Activated CD8-positive, alpha-beta memory T cell treated with anti-CD3 and anti-CD28 coated beads for 24 hours (primary cell): Measurements from ENCODE around the gene CARM1.
A peak's percentile ranks its signal among the peaks of the same experiment; 100 is the strongest.
"Not testable (repeated sequence)": the region's sequence is repeated elsewhere in the genome, so short reads cannot be mapped to it uniquely, and the experiment has no call there.

Experiments used
- DNase-seq: peaks from one replicate; pipeline ENCODE4 v3.0.0-alpha.2; 2020

CARM1 gene

GRCh38 chr19:10870955-10871603 lies at the start of gene CARM1:
CARM1 (plus strand) TSS chr19:10871553; CDS start chr19:10871703, 150 bp downstream.
- DNase-seq = peak; percentile 99

DNA sequence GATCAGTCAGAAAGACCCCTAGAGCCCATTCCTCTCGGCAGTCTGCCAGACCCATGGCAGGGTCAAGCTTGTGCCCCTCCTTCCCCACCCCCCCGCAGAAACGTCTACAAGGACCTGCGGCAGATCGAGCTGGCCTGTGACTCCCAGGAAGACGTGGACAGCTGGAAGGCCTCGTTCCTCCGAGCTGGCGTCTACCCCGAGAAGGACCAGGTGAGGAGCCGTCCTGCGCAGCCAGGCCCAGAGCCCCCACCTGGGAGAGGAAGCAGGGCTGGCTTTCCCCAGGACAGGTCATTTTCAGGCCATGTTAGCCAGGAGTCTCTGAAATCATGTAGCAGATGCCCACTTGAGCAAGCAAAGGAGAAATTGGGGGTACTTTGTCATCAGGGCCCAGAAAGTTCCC lies 47.7 kb upstream of the CARM1 start:
- no peak for DNase-seq

DNA sequence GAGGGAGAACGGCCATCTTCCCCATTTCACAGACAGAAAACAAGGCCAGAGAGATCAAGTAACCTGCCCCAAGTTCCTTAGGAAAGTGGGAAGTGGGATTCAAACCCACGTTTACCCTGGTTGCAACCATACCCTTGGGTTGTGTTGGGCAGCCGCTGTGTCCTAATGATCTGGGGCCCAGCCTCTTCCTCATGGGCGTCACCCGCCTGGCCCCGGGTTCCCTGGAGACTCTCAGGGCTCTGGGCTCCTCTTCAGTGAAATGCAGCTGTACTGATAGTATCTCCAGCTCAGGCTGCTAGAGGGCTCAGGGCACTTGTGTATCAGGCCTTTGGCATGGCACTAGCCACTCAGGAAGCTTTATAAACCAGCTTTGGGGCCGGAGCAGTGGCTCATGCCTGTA lies 45.1 kb upstream of the CARM1 start:
- DNase-seq = no peak

DNA sequence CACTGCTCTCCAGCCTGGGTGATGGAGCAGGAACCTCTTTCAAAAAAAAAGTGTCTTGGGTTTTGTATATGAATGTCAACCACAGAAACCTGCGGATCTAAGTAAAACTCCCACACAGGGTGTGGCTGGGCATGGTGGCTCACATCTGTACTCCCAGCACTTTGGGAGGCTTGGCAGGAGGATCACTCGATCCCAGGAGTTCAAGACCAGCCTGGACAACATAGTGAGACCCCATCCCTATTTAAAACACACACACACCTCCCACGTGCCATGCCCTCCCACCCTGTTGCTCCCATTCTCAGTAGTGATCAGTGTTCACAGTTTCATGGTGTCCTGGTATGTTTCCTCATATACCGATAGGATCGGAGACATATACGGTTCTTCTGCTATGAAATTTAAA lies 44.5 kb upstream of the CARM1 start:
- no peak for DNase-seq

- no peak for DNase-seq
Observed at GRCh38 chr19:10828981-10829821, 42.2 kb upstream of the CARM1 start.

DNA sequence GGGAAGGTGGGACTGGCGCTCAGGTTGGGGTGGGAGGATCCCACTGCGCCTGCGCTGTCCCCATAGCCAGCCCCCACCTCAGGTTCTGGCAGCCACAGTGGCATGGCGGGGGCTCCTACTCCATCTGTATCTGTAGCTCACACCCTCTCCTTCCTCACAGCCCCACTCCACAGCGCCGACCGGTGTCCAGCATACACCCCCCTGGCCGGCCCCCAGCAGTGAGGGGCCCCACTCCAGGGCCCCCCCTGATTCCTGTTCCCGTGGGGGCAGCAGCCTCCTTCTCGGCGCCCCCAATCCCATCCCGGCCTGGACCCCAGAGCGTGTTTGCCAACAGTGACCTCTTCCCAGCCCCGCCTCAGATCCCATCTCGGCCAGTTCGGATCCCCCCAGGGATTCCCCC lies 41.4 kb upstream of the CARM1 start:
- DNase-seq = no peak

DNA sequence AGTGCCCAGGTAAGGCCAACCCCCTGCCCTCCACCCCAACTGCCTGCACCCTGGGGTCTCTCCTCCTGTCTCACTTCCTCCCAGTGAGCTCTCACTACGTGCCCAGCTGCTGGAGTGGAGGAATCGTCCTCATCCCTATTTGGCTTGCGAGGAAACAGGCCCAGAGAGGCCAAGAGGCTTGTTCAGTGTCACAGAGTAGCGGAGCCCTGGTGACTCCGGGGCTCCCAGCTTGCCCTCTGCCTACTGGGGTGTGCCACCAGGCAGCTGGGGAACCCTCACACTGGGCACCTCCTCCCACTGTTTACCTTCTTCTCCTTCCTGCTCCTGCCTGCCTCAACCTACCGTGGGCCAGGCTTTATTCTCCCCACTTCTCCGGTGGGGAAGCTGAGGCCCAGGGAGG lies 41.0 kb upstream of the CARM1 start:
- DNase-seq = no peak

DNA sequence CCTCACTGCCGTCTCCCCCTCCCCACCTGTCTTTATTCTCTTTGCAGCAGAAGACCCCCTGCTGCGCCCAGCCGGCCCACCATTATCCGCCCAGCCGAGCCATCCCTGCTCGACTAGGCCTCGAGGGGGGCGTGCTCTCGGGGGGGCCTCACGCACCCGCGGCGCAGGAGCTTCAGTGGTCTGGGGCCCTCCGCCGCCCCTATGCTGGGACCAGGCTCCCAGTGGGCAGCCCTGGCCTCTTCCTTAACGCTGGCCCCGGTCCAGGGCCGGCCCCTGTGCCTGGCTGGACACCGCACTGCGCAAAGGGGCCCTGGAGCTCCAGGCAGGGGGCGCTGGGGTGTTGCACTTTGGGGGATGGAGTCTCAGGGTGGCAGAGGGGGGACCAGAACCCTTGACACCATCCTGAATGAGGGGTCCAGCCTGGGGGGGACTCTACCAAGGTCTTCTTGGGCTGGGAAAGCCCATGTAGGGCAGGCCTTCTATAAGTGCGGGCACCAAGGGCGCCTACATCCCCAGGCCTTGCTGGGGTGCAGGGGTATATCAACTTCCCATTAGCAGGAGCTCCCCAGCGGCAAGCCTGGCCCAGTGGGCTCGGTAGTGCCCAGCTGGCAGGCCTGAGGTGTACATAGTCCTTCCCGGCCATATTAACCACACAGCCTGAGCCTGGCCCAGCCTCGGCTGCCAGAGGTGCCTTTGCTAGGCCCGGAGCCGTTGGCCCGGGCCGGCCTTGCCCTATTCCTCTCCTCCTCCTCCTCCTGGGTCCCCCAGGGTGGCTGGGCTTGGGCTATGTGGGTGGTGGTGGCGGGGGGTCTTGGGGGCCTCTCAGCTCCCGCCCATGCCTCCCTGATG lies 40.2 kb upstream of the CARM1 start:
- no peak for DNase-seq

GRCh38 chr19:10831987-10832938 lies 39.1 kb upstream of the CARM1 start:
- no peak for DNase-seq

DNA sequence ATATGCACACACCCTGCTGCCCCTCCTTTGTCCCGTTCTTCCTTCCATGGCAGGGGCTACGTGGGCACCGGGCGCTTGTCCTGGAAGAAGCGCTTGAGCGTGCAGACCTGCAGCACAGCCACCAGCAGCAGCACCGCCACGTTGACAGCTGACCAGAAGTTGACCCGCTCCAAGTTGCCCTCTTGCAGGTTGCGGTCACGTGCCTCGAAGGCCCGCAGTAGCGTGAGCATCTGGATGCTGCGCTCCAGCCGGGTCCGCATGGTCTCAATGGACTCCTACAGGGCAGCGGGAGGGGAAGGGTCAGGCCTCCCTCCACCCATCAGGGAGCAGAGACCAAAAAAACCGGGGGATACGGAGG lies 38.4 kb upstream of the CARM1 start:
- no peak for DNase-seq

DNA sequence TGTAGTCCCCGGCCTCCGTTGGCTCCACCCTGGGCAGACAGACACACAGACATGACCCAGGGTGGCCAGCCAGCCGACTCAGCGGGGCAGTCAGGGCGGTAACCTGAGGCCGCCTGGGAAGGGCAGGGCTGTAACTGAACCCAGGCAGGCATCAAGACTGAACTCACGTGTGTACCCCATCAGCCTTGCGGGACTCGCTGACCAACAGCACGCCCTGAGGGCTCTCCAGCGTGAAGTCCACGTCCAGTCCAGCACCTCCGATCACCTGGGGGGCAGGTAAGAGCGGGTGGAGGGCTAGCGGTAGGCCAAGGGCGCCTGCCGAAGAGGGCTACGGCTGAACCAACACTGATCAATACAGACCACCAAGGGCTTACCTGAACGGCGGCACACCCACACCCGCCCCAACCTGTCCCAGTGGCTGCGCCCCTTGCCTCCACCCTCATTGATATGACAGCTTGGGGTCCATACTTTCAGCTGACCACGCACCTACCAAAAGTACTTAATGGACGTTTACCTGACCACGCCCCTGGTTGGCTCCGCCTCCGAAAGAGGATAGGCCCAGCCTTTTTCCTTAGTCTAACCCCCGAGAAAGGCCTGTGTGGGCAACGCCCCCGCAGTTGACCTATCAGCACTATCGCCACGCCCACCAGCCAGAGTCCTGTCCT lies 36.1 kb upstream of the CARM1 start:
- no peak for DNase-seq

DNA sequence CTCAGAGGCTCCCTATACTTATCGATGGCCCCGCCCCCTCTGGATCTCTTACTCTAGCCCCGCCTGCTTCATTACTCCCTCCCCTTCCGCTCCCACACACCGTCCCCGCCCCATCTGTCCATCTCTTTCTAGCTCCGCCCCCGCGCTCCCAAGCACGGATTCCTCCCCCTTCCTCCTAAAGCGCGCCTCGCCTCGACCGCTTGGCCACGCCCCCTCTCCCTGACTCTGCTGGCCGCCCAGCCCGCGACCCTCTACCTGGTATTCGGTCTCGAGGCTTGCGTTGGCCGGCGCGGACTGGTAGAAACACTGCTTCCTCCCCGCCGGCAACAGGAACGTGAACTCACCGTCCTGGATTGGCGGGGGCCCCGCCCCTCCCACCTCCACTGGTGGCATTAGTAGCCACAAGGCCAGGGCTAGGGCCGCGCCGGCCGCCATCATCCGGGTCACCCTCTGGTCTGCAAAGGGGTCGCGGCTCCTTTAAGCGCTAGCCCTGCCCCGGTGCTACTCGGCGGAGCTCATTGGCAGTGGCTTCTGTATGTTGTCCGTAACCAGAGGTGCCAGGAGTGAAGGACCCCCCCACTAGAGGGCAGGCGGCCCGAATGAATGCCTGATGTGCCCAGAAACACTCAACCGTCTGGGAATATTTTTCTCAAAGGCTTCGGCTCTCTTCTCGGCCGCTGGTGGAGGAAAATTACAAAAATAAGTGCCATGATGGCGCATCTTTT lies 35.4 kb upstream of the CARM1 start, which contains the start of gene TMED1:
Gene TMED1 (minus strand): TSS at position 459 of the 725 bp plus-strand sequence. CDS start 21 bp downstream, at position 438.
- peak; percentile 96 for DNase-seq

DNA sequence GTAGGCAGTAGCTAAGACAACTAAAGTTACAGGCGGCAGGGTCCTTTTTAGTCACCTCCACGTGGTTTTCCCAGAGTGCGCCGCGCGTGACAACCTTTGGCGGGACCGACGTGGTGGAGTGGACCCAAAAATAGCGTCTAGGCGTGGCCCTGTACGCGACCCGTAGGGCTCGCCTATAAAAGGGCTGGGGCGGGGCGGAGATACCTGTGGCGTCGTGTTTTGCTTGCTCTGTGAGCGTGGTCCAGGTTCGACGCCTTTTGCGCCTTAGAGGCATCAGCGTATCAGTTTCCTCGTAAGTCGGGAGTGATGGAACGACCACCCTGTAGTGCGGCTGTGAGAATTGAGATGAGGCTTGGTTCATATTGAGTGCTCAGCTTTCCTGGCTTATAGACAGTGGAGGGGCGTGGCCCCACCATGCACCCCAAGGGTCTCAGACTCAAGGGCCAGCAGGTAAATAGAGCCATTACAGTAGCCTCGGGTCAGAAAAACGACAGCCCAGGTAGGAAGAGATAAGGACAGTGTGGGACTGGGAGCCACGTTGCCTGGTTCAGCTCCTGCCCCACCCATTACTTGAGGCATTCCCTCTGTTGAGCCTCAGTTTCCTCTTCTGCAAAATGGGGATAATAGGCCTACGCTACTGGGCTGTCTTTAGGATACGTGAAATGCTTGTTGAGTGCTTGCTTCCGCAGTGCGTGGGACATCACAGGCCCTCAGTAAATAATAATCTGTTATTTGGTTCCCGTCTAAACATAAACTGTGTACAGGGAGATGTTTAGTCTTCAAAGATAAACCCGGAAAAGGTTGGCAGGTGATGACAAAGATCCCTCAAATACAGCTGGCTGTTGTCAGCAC lies 34.6 kb upstream of the CARM1 start:
- no peak for DNase-seq

DNA sequence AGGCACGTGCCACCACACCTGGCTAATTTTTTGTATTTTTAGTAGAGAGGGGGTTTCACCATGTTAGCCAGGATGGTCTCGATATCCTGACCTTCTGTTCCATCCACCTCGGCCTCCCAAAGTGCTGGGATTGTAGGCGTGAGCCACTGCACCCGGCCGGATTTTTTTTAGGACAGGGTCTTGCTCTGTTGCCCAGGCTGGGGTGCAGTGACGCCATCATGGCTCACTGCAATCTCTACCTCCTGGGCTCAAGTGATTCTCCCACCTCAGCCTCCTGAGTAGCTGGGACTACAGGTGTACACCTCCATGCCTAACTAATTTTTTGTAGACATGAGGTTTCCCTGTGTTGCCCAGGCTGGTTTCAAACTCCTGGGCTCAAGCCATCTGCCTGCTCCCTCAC lies 33.7 kb upstream of the CARM1 start:
- DNase-seq = not testable (repeated sequence)

DNA sequence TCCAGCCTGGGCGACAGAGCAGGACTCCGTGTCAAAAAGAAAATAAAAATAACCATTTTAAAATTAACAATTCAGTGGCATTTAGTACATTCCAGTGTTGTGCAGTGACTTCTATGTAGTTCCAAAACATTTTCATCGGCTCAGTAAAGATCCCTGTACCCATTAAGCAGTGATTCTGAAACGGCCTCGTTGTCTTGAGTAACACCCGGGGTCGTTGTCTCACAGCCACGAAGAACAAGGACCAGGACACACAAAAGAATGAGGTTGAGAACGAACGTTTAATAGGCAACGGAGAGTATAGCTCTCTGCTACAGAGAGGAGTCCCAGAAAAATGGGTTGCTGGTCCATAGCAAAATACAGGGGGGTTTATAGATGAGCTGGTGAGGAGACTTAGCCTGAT lies 33.0 kb upstream of the CARM1 start:
- DNase-seq = no peak

GRCh38 chr19:10839114-10840050 lies 32.0 kb upstream of the CARM1 start:
- no peak for DNase-seq

GRCh38 chr19:10842788-10843187 lies 28.6 kb upstream of the CARM1 start:
- DNase-seq = no peak

DNA sequence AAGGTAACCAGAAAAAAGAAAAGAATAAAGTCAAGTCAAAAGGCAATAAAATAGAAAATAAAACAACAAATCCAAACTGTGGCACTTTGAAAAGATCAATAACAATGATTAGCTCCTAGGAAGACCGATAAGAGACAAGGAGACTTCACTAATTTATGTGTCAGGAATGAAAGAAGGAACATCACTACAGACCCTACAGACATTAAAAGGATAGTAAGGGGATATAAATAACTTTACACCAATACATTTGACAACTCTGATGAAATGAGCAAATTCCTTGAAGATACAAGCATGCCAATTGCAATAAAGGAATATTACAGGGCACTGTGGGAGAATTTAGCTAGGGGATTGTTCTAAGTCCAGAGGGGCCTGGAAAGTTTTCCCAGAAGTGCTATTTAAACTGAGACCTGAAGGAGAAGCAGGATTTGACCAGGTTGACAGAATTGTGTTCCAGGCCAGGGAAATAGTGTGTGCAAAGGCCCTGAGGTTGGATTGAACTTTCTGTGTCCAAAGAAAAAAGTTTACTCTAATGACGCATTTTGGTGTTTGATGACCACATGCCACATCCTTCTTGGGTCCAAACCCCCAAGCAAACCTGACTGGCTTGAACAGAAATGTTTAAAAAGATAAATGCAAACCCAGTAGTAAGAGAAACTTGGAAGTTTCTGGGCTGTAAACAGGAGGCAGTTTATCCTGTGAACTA lies 24.7 kb upstream of the CARM1 start:
- DNase-seq = no peak
